Ramos (cell line): ENCODE results near the gene PIKFYVE.
"Not testable (repeated sequence)": the region's sequence is repeated elsewhere in the genome, so short reads cannot be mapped to it uniquely, and the experiment has no call there.

Experiments
- in situ Hi-C: fragments of 300-500 bp; cut with MboI; formaldehyde crosslinking; loops from one replicate; pipeline ENCODE4 v1.14.3; 2022; ENCODE audit warnings: low sequenced_read_pairs; ENCODE audit not compliant: unreplicated experiment

PIKFYVE gene

DNA sequence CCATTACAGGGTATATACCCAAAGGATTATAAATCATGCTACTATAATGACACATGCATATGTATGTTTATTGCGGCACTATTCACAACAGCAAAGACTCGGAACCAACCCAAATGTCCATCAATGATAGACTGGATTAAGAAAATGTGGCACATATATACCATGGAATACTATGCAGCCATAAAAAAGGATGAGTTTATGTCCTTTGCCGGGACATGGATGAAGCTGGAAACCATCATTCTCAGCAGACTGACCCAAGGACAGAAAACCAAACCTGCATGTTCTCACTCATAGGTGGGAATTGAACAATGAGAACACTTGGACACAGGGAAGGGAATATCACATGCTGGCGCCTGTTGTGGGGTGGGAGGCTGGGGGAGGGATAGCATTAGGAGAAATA is 130.7 kb downstream of the PIKFYVE start:
- in situ Hi-C loops = not testable (repeated sequence)

- in situ Hi-C loops = no loop called here
Measured at GRCh38 chr2:208399201-208399600, 133.1 kb downstream of the PIKFYVE start.

GRCh38 chr2:208406474-208407451 is 140.7 kb downstream of the PIKFYVE start, which contains the start of gene PTH2R:
PTH2R (plus strand) TSS chr2:208406792; CDS start chr2:208407044, 252 bp downstream.
- in situ Hi-C loops = no loop called here

DNA sequence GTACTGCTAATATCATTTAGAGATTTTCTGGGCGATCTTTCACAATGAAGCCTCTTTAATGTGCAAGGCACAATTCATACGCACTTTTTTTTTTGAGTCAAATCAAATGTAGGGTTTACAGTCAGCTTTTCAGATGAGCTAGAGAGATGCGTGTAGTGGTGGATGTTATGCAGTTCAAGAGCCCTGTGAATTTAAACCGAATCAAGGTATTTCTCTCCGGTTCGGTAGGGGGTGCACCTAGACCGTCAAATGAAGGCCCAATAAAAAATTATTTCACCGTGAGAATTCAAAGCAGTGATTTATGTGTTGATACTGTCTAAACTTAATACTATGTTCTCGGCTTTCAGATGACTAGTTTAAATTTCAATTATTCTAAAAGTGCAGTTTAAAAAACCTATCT is 141.6 kb downstream of the PIKFYVE start:
- in situ Hi-C loops = no loop called here
